LHCN-M2 (cell line): Measurements from ENCODE around the gene PSMA2. TPM values are rescaled to one million over a fixed set of nuclear protein-coding genes. Genes with fewer than 3 reads are reported as not detected.
A peak's percentile ranks its signal among the peaks of the same experiment; 100 is the strongest.

Experiments used
- DNase-seq: peaks from one replicate; pipeline ENCODE4 v3.0.0-alpha.2; 2012; ENCODE audit warnings: low read depth
- total RNA-seq: library from RNA; depleted of rRNA; stranded (reverse); fragments of >200 nt; gene quantifications from 2 replicates; pipeline ENCODE4 v1.2.3, GENCODE V29; 2014

PSMA2 gene
- total RNA-seq, 1 experiment from 2014 or later = 159 TPM

DNA sequence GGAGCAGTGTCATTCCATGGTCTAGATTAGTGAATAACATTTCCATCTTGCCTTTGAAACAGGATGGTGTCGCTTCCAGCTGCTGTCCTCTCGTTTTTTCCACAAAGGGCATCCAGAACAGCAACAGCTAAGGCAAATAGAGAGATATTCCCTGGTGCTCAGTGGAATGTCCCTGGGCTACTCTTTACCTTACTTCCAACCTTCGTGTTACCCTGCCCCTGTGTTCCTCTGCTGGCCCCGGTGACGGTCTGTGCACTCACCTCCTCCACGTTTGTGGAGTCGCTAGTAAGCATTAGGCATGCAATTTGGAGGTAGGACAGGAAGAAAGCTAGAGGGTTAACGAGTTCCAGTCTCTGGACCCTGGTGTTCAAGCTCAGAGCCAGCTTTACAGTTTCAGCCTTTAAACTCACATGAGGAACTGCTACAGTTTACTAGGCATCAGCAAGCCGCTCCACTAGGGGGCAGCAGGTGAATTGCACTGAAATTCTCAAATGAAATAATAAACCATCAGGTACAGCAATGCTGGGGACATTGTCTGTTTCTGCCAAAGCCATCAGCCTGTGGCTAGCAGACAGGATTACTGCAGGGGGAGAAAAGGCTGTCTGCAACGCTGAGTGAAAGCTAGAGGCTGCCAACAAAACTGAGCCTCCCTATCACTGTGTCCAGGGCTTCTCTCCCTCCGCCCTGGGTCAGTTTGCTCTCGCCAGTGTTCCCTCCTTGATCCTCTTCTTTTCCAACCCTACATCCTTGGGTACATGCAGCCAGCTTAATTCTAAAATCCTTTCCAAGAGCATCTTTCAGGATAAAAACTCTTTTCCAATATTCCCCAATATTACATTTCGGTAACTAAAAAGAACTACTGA lies 9.2 kb upstream of the PSMA2 start:
- peak; percentile 66 for DNase-seq

DNA sequence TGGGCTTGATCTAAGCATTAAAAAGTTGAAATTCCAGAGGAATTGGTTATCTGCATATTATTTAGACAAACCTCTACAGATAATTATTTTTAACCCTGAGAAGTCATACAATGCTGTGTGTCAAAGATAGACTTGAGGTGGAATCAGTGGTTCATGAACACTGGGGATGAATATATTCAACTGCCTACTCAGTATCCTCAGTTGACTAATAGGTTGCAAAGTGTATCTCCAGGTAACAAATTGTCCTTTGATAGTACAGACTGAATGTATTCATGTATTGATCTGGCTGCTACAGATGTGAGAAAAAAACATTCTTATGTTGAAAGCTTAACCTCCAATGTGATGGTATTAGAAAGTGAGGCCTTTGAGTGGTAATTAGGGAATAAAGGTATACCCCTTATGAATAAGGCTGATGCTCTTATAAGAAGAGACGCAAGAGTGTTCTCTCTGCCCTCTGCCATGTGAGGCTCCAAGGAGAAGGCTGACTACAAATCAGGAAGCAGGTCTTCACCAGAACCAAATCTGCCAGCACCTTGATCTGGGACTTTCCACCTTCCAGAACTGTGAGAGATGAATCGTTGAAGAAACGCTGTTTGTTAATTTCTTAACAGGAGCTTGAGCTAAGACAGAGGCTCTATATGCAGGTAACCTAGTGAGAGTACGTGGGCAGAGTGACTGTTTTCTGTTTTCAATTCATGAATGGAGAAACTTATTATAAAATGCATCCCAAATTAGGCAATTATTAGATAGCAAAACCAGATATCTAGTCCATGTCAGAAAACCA lies 7.7 kb upstream of the PSMA2 start:
- DNase-seq = no peak

DNA sequence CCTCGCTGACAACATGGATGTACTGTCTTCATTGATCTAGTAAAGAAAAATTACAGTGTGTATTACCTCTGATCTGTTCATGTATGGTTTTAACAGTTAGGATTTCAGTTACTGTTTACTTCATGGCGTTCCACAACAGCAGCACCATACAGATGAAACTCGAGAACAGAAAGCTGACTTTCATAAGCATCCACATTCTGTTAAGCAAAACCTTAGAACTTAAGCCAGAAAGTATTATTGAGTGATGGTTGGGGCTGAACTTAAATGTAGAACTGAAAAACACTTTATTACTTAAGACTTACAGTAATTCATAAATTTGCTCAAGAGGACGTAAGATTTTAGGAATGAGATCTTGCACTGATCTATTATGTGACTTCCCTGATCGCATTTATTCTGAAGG lies 3.9 kb upstream of the PSMA2 start:
- no peak for DNase-seq

DNA sequence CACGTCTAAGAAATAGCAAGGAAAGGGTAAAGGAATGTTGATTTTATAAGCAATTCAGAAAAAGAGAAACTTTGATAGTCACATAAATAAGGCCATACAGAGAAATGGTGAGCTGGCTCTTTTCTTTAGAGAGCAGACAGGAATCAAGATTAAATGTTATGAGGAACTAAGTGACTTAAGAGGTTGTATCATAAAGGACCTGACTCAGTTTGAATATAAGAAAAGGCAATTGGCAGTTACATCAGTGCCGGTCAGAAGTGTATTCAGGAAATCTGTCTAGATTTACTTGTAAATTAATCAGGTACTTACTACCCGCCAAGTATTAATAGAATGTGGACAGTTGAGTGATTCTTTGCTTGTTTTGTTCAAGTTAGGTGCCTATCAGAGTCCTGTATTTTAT lies 2.3 kb upstream of the PSMA2 start:
- DNase-seq = no peak

DNA sequence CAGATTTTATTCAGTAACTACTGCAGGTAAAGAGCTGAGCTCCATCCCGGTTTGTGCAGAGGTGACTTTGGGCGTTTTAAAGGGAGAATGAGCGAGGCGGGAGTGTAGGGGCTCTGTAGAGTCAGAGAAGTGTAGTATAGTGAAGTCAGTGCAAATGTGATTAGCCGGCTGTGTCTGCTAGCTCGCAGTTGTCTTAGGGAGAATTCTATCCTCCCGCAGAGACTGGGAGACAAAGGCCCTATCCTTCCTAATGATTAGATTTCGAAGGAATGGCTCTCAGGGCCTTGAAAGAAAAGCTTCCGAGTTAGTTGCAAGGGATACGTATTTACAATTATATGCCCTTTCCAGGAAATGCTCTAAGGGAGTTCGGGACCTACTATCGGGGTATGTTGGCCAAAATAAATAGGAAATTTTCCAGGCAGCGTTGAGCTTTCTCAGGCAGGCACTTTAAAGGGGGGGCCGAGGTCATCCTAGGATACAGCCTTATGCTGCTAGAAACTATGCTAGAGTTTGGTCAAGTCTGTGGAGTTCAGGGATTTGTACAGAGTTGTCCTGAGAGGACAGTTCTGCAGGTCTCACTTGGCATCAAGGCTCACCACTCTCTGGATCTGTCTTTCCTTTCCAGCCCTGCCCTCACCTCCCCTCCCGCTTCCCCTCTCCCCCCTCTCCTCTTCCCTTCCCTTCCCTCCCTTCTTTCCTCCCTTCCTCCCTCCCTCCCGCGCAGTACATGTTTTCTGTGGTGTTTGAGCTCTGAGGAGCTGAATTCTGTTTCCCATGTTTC lies 1.0 kb upstream of the PSMA2 start:
- DNase-seq = no peak

DNA sequence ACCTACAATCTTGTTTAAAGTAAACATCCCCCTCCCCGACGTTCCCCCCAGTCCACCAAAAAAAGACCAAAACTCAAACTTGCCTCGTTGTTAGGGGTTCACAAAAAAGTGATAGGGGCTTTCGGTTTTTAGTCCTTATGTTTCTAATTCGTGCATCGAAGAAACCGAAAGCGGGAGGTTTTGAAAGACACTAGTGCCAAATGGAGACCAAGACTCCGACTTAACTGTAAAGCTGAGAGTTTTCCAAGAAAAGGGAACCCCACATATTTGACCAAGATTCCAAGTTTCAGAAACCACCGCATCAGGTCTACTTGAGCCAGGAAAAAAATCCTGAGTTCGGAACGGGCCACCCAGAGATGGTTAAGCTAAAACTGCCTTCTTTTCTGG lies 534 bp downstream of the PSMA2 start:
- DNase-seq = no peak

DNA sequence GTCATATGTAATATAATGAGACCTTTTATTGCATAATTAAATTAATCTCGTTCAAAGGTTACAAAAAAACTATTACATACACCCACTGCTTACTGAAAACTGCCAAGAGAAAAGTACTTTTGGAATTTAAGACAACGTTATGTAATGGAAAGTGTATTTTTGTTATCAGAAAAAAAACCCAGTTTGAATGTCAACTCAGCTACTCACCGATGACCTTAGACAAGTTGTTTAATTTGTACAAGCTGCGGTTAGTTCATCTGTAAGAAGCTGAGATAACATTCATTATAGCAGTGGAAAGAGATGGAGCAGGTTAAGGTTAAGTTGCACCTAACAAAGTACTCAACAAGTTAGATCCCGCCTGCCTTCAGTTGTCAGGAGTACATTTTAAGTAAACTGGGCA lies 1.1 kb downstream of the PSMA2 start:
- DNase-seq = no peak

DNA sequence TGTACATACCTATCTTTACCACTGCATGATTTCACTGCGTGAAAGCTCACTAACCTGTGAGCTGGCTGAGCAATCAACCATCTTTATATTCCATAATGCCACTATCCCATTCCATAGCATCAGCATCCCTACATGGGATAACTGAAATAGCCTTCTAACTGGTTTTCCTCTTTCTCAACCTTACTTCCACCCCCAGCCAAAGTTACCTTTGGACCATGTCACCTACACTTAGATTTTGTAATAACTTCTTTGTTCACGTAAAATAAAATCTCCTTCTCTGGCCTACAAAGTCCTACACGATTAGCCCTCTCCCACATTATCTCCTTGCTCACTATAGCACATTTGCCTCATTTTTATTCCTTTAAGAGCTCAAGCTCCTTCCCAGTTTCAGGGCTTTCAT lies 2.5 kb downstream of the PSMA2 start:
- DNase-seq = no peak

DNA sequence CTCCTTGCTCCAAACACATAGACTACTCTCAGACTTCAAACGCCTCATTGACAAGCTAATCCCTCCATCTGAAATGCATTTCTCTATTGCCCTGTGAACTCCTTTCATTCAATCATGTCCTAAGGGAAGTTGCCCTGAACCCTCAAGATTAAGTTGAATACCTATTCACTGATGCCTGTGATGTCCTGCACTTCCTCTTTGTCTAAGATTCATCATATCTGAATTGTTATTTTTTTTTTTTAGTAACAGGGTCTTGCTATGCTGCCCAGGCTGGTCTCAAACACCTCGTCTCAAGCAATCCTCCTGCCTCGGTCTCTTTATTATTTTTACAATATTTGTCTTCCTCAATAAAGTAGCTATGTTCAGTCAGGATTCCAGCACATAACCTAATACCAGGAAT lies 3.2 kb downstream of the PSMA2 start:
- no peak for DNase-seq

DNA sequence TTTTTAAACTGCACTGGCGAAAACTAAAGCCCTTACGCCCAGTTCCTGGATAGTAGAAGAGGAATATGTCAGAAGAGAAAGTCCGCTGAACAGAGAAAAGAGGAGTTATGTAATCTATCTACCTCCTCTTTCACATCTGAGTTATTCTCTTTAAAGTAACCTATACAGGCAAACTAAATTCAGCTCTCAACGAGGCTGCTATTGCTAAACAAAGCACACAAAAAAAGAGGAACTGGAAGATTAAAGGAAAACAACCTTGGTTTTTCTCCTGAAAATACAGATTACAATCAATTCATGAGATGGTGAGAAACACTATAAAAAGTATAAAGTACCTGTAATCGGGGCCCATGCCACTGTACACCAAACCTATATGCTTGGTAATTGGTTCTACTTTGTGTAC lies 5.8 kb downstream of the PSMA2 start:
- DNase-seq = no peak

DNA sequence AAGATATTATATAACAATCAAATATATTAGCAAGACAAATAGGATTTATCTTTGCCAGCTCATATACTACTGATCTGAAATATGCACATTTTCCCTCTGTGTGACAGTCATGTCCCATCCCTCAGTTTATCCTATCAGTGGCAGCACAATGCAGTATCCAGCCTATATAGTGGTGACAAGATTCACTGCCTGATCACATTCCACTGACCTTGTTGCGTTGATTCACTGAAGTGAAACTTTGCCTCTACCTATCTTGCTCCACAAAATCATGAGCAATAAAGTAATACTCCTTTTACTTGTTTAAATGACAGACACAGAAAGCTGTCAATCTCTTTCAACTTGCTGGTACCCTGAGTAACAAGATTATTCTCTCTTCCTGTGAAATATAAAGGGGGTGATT lies 6.3 kb downstream of the PSMA2 start:
- no peak for DNase-seq

DNA sequence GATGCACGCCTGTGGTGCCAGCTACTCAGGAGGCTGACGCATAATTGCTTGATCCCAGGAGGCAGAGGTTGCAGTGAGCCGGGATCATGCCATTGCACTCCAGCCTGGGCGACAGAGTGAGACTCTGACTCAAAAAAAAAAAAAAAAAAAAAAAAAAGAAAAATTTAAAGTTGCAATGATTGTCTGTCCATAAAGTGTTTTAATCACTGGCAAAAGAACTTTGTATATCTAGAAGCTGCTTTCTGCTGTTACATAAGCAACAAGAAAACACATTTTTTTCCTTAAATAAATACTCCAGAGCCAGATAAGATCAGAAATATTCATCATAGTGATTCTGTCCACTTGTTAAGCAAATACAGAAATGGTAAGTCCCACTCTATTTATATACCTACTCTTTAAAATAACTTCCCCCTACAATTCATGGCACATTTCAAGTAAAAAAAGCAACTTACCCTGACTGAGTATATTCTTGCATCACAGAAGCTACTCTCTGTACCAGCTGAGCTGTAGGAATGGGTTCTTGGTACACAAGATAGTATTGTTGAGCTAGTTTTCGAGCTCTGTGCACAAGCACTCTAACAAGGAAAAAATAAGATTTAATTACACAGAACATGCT lies 7.6 kb downstream of the PSMA2 start:
- no peak for DNase-seq

DNA sequence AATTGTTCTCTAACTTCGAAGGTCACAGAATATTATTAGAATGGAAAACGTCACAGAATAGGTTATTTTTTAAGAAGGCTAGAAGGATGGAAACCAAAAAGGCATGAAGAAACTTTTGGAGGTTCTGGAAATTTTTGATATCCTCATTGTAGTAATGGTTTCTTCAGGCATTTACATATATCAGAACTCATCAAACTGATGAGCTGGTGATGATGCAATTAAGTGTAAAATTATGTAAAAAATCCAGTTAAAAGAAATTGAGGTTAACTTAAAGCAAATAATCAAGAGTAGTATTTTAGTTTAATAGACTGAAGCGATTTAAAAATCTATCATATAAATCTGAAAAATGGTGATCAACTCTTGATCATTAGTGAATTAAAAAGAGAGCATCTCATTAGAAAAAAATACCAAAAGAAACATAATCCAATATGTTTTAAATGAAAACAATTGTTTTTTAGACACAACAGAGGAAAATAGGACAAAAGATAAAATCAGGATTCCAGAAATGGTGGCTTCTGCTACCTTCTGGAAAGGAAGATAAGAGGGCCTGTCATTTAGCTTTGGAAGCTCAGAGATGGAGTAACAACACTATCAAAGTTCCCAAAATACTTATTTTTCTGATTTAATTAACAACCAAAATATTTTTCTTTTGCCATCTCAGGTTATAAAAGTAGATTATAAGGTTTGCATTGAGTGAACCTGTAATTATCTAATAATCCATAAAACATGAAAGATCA lies 9.8 kb downstream of the PSMA2 start:
- no peak for DNase-seq

DNA sequence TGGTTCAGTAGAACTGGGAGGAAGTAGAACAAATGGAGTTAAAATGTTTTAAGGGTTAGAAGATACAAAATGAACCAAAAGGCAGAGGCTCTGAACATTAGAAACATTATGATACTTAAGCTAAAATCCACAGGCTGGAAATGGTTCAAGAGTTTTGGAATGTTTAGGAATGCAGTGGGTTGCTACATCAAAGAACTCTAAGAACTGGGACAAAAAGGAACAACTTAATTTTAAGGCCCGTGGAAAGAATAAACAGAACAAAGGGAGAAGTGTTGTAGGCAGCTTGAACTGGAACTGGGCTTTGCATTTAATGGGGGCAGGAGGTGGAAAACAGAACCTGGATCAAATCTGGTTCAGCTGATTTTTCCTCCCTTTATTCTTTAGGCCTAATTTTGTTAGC lies 16.6 kb downstream of the PSMA2 start:
- no peak for DNase-seq

DNA sequence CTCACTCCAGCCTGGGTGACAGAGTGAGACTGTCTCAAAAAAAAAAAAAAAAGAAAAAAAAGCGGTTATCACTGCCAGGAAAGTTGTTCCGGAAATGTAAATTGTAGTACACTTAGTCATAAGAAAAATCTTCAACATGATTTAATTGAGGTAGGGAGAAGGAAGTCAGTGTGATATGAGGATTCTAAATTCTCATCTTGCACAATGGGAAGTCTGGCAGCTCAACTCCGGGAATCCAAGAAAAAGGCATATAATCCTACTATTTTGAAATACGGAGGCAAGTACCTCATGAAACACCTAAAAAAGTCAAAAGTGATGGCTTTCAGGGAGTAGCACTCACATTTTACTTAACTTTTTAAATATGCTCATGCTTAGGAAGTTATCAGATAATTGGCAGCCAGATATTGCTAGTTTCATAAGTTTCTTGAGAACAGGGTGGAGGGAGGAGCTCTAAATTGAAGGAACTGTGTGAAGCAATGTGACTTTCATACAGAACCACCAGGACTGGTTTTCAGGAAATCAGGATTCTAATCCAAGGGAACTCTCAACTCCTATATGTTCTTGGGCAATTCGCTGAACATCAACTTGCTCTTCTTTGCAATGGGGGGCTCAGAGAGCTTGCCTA lies 17.4 kb downstream of the PSMA2 start:
- DNase-seq = peak; percentile 35

DNA sequence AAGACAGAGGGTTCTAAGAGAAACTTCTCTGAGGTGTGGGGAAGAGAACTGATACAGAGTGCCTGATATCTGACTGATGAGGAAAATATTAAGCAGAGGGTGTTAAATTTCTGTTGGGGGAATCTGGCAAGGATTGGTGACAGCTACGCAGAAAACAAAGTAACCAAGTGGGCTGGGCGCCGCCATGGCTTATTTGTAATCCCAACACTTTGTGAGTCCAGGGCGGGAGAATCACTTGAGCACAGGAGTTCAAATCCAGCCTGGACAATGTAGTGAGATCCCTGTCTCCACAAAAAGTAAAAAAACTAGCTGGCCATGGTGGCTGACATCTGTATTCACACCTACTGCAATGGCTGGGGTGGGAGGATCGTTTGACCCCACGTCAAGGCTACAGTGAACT lies 18.0 kb downstream of the PSMA2 start:
- no peak for DNase-seq

DNA sequence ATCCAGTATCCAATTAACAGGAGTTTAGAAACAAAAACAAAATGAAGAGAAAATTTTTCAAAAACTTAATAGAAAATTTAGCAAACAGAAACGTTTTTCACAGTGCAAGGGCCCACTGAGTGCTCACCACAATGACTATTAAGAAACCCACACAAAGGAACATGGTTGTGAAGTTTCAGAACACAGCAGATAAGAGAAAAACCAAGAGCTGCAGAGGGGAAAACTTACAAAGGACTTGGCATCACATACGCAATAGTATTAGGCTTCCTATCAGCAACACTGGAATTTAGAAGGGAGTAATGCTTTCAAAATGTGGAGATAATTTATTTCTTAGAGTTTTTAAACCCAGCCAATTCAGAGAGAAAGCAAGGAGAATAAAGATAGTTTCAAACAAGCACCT lies 18.4 kb downstream of the PSMA2 start:
- no peak for DNase-seq

DNA sequence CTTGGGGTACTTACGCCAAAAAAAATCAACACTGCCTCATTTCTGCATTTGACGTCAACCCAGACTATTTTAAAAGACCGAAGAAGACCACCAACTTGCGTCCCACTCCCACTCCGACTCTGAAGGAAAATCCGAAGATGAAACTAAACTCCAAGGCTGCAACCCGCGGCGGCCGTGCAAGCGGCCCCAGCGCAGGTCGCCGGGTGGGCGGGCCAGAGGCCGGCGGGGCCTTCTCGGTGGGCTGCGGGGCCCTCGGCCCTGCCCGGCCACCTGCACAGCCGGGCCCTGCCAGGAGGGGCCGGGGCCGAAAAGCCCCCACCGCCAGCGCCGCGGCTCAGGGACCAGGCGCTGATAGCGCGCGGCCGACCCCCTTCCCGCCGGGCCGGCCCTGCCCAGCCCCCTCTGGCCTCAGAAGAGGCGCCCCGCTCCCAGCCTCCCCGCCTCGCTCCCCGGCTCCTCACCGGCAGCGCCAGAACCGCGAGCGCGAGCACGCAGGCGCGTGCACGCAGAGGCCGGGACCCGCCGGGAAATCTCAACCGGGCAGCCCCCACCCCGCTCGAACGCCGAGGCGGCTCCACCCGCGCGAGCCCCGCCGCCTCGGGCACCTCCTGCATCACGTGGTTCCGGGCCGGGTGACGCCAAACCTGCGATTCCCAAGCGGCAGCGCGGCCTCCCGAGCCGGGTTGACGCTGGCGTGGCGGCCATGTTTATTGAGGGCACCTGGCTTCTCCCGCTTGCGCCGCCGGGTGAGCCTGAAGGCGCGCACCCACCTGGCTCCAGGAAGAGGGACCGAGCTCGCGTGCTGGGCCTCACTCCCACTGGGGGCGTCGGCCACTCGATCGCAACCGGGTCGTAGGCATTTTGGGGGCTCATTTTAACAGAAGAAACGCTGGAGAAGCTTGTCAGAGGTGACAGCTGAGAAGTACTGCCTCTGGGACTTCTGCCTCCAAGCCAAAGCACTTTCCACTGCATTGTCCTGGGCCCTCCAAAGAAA lies 20.2 kb downstream of the PSMA2 start, which contains the start of gene C7orf25:
TSS of gene C7orf25 (minus strand) at position 617 of the 994 bp plus-strand sequence. CDS start 1,170 bp downstream, outside the sequence.
- peak; percentile 93 for DNase-seq

DNA sequence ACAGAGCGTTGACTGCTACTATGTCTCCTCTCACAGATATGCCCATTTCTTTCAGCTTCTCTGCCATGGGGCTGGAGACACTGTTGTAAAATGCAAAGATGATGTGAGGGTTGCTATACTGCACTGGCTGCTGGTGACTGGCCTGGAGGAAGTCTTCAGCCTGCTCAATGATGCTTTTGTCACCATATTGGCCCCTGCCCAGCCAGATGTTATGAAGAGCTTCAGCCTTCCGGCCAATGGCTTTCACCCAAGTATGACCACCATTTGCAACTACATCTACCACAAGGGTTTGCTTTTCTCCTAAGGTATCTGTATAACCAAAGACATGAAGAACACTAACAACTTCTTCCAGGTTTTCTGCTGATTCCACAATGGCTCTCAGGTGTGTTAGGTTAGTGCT lies 21.7 kb downstream of the PSMA2 start:
- no peak for DNase-seq
